Peyer's patch (tissue), 4 donors: ENCODE measurements around the gene ZNF787.

Source experiments
- CTCF ChIP-seq, 6 experiments: fragments of 450-650 bp in 4 of 6; fragments of 200-600 bp in 2 of 6; sonication (generic) in 1 of 6; IDR thresholded peaks; one replicate each; pipeline ENCODE4 v1.5.1; 2017 to 2019; ENCODE audit warnings: antibody characterized with exemption in 6 of 6, mild to moderate bottlenecking in 3 of 6, moderate library complexity in 1 of 6
- POLR2A ChIP-seq, 2 donors: fragments of 450-650 bp; IDR thresholded peaks; one replicate each; pipeline ENCODE4 v1.5.1; 2017; ENCODE audit warnings: antibody characterized with exemption in 2 of 2, mild to moderate bottlenecking in 2 of 2, moderate library complexity in 2 of 2

GRCh38 chr19:56066152-56067023 lies 54.7 kb downstream of the ZNF787 start:
- TF ChIP-seq CTCF (IDR thresholded peaks at IDR 0.05) (peak; percentile 52 to 85 (median 76)), POLR2A (IDR thresholded peaks at IDR 0.05) (no peak)
